H1 (cell line): Measurements from ENCODE around the gene SOX13. TPM values are rescaled to one million over a fixed set of nuclear protein-coding genes. Genes with fewer than 3 reads are reported as not detected.

Source experiments
- BACH1 ChIP-seq: IDR thresholded peaks from 2 replicates; pipeline ENCODE4 v1.6.1; 2012; ENCODE audit warnings: low read length, improper control_type of control experiment
- CTBP2 ChIP-seq: IDR thresholded peaks from 2 replicates; pipeline ENCODE4 v1.7.0; 2011; ENCODE audit warnings: borderline replicate concordance, mild to moderate bottlenecking, moderate library complexity, mixed read lengths, low read length; ENCODE audit not compliant: insufficient read depth, insufficient read length
- HDAC6 ChIP-seq: IDR thresholded peaks from one replicate; pipeline ENCODE4 v1.7.1; 2012; ENCODE audit warnings: low read depth, mild to moderate bottlenecking, inconsistent platforms, low read length, moderate library complexity
- RAD21 ChIP-seq, 2 experiments: IDR thresholded peaks in 1 of 2; conservative IDR thresholded peaks in 1 of 2; 2 replicates each; pipeline ENCODE4 v1.6.1; 2011; ENCODE audit warnings: low read depth in 2 of 2, low read length in 2 of 2, improper control_type of control experiment in 1 of 2, inconsistent platforms in 1 of 2, mild to moderate bottlenecking in 1 of 2, moderate library complexity in 1 of 2
- SP2 ChIP-seq: IDR thresholded peaks from 2 replicates; pipeline ENCODE4 v1.6.1; 2012; ENCODE audit warnings: mild to moderate bottlenecking, low read length, inconsistent platforms
- polyA plus RNA-seq, 7 experiments: library from polyadenylated mRNA; depleted of rRNA in 3 of 7; stranded (reverse) in 5 of 7; unstranded in 2 of 7; fragments of >200 nt in 5 of 7; fragments of 200-250 nt in 2 of 7; gene quantifications; 1 replicate in 5 of 7; 2 replicates in 1 of 7; 4 replicates in 1 of 7; pipeline versions ENCODE4 v1.2.1 to v1.2.3, GENCODE V29; 2011 to 2013; ENCODE audit warnings: missing spikeins in 2 of 7, mixed read lengths in 2 of 7
- total RNA-seq: library from RNA; stranded (reverse); fragmentation: NEBNext Ultra II Directional; extraction: Animal tissue kit (Norgen Biotek cat#: 25700); gene quantifications from 2 replicates; pipeline ENCODE4 v1.2.1, GENCODE V29; 2021

Gene SOX13
- total and polyA plus RNA-seq, 2 of the 8 experiments (the other 6 are each of a cell fraction or from before 2014, with no cell fraction given): 113 to 173 TPM

- TF ChIP-seq RAD21 (IDR thresholded peaks at IDR 0.05 in 1 of 2, conservative IDR thresholded peaks at IDR 0.05 in 1 of 2; ENCODE audit: low read depth in 2 of 2, low read length in 2 of 2) (no peak), SP2 (no peak), HDAC6 (no peak), BACH1 (no peak), CTBP2 (no peak)
Observed at GRCh38 chr1:204065174-204065985, 7.5 kb upstream of the SOX13 start (continued).
